Endothelial cell of umbilical vein (primary cell): ENCODE data around the gene OR2V1. TPM values are rescaled to one million over a fixed set of nuclear protein-coding genes. Genes with fewer than 3 reads are reported as not detected.

Experiments
- BruUV-seq: library from RNA; stranded (reverse); fragments of 400-500 nt; replicated peaks from 2 replicates; lab custom pipeline; 2021; lab: Mats Ljungman, UMichigan
- CTCF ChIA-PET: fragments of 300-600, 350-600 bp; sonication (Branson Sonifier 250); formaldehyde crosslinking; loops from one replicate; lab custom pipeline; 2021; ENCODE audit warnings: antibody characterized with exemption, inconsistent platforms; lab: Charles Lee
- POLR2A ChIA-PET: fragments of 300-600, 350-600 bp; sonication (Branson Sonifier 250); formaldehyde crosslinking; loops from one replicate; lab custom pipeline; 2021; ENCODE audit warnings: antibody characterized with exemption, inconsistent platforms; lab: Charles Lee
- DNase-seq: peaks from one replicate; pipeline ENCODE4 v3.0.0-alpha.2; 2011; ENCODE audit warnings: low read depth, low spot score
- FAIRE-seq: peaks from 2 replicates; lab custom pipeline; 2011; peaks lifted over from hg19 to GRCh38; lab: Jason Lieb, UNC
- H2AFZ ChIP-seq: 2 replicates; pipeline ENCODE4 v1.6.0; 2012; ENCODE audit warnings: low read depth, low read length, control low read depth, inconsistent platforms
- H3K27ac ChIP-seq: 2 replicates; pipeline ENCODE4 v1.5.1; 2011; ENCODE audit warnings: low read depth, mild to moderate bottlenecking, control low read depth, low read length, moderate library complexity; ENCODE audit not compliant: insufficient read depth
- H3K27me3 ChIP-seq, 2 experiments: 2 replicates each; pipeline versions ENCODE4 v1.6.0 to v1.6.1; 2011; ENCODE audit warnings: low read length in 2 of 2, mixed read lengths in 1 of 2; ENCODE audit not compliant: control insufficient read depth in 2 of 2, insufficient read depth in 2 of 2
- H3K36me3 ChIP-seq, 2 experiments: 2 replicates in 1 of 2; 3 replicates in 1 of 2; pipeline ENCODE4 v1.5.1; 2011; ENCODE audit warnings: low read length in 2 of 2, mild to moderate bottlenecking in 1 of 2, moderate library complexity in 1 of 2; ENCODE audit not compliant: control insufficient read depth in 2 of 2, insufficient read depth in 2 of 2; ENCODE audit errors: extremely low read depth in 1 of 2
- H3K4me1 ChIP-seq: 3 replicates; pipeline ENCODE4 v1.5.1; 2011; ENCODE audit warnings: mild to moderate bottlenecking, low read length; ENCODE audit not compliant: control insufficient read depth, insufficient read depth; ENCODE audit errors: extremely low read depth
- H3K4me2 ChIP-seq: 2 replicates; pipeline ENCODE4 v1.6.1; 2011; ENCODE audit warnings: low read length, control low read depth, mixed read lengths; ENCODE audit not compliant: insufficient read depth
- H3K4me3 ChIP-seq, 3 experiments: fragments of 200-600 bp in 1 of 3; sonication (generic), shearing (Covaris generic) in 1 of 3; replicated peaks in 1 of 3; 2 replicates each; pipeline ENCODE4 v1.5.1; 2011 to 2016; ENCODE audit warnings: control low read depth in 3 of 3, low read length in 3 of 3, mild to moderate bottlenecking in 2 of 3, inconsistent platforms in 1 of 3, low read depth in 1 of 3, moderate library complexity in 1 of 3; ENCODE audit not compliant: insufficient read depth in 1 of 3
- H3K79me2 ChIP-seq: 2 replicates; pipeline ENCODE4 v1.6.0; 2012; ENCODE audit warnings: low read length, inconsistent platforms; ENCODE audit not compliant: control insufficient read depth, insufficient read depth
- H3K9ac ChIP-seq: replicated peaks from 2 replicates; pipeline ENCODE3; 2011; ENCODE audit warnings: low read length, control low read depth; ENCODE audit not compliant: insufficient read depth; ENCODE audit errors: extremely low read depth
- H3K9me1 ChIP-seq: replicated peaks from 3 replicates; pipeline ENCODE4 v1.6.0; 2011; ENCODE audit warnings: mild to moderate bottlenecking, low read length; ENCODE audit not compliant: control insufficient read depth, insufficient read depth; ENCODE audit errors: extremely low read depth
- H3K9me3 ChIP-seq: replicated peaks from 2 replicates; pipeline ENCODE4 v1.5.1; 2012; ENCODE audit warnings: low read length, inconsistent platforms; ENCODE audit not compliant: control insufficient read depth, insufficient read depth
- H4K20me1 ChIP-seq: replicated peaks from 2 replicates; pipeline ENCODE3; 2011; ENCODE audit warnings: mild to moderate bottlenecking, low read length; ENCODE audit not compliant: control insufficient read depth, insufficient read depth; ENCODE audit errors: extremely low read depth
- FOS ChIP-seq: IDR thresholded peaks from 2 replicates; pipeline ENCODE4 v1.6.1; 2011; ENCODE audit warnings: mild to moderate bottlenecking, low read length, moderate library complexity, borderline replicate concordance; ENCODE audit not compliant: insufficient read depth
- GATA2 ChIP-seq: IDR thresholded peaks from 2 replicates; pipeline ENCODE4 v1.7.0; 2011; ENCODE audit warnings: low read depth, mild to moderate bottlenecking, moderate library complexity, mixed read lengths, low read length; ENCODE audit not compliant: insufficient read length, insufficient read depth
- JUN ChIP-seq: IDR thresholded peaks from 2 replicates; pipeline ENCODE4 v1.6.1; 2011; ENCODE audit warnings: borderline replicate concordance, low read depth; ENCODE audit not compliant: insufficient read length, insufficient read depth
- MYC ChIP-seq: IDR thresholded peaks from one replicate; pipeline ENCODE4 v1.6.1; 2011; ENCODE audit warnings: mild to moderate bottlenecking, low read depth, low read length
- POLR2AphosphoS5 ChIP-seq: IDR thresholded peaks from 2 replicates; pipeline ENCODE4 v1.6.1; 2012; ENCODE audit warnings: low read depth, mild to moderate bottlenecking, control low read depth, low read length, moderate library complexity; ENCODE audit not compliant: insufficient read depth
- dilution Hi-C: fragments of 300-500 bp; cut with MboI; formaldehyde crosslinking; loops from one replicate; pipeline ENCODE4 v1.15.0; 2019; ENCODE audit warnings: low sequenced_read_pairs; ENCODE audit not compliant: extremely low pct_ligation_motif_present
- intact Hi-C: fragments of 100-400 bp; cut with micrococcal nuclease; formaldehyde crosslinking; loops from one replicate; pipeline ENCODE4 v1.10.0; 2022
- polyA plus RNA-seq, 4 experiments: library from polyadenylated mRNA; depleted of rRNA in 3 of 4; stranded (reverse) in 3 of 4; unstranded in 1 of 4; fragments of >200 nt; gene quantifications; 2 replicates each; pipeline versions ENCODE4 v1.2.1 to v1.2.3, GENCODE V29; 2011 to 2012; ENCODE audit warnings: missing spikeins in 1 of 4
- total RNA-seq: library from RNA; stranded (reverse); gene quantifications from 2 replicates; pipeline ENCODE4 v1.2.3, GENCODE V29; 2021
- TF ChIP-seq, protein P1 (sequence below), 2 donors: IDR thresholded peaks; 1 replicate in 1 of 2; 2 replicates in 1 of 2; pipeline ENCODE4 v1.5.1; 2011; ENCODE audit warnings: low read length in 2 of 2, mild to moderate bottlenecking in 2 of 2, moderate library complexity in 2 of 2, control low read depth in 1 of 2, inconsistent platforms in 1 of 2, low read depth in 1 of 2; ENCODE audit not compliant: insufficient read depth in 1 of 2; ENCODE audit errors: extremely low read depth in 1 of 2

The OR2V1 gene
- total and polyA plus RNA-seq, 2 donors (not counting 3 experiments of a cell fraction or from before 2014, with no cell fraction given), result not detected

GRCh38 chr5:181124526-181124925 is 6.4 kb downstream of the OR2V1 start:
- H4K20me1 ChIP-seq, result no peaks in the 10 kb centered on the region
- H3K27ac ChIP-seq, result no peak overlapping the region
- no peaks in the 10 kb centered on the region for H3K79me2 ChIP-seq
- no peaks in the 10 kb centered on the region for H3K4me1 ChIP-seq
- dilution Hi-C loops, result no loop called here
- no peak for TF ChIP-seq FOS
- TF ChIP-seq MYC, result no peak
- no peak for TF ChIP-seq POLR2AphosphoS5
- H3K4me2 ChIP-seq, result no peak overlapping the region
- H3K9me1 ChIP-seq, result no peaks in the 10 kb centered on the region
- no peak for FAIRE-seq
- CTCF ChIA-PET, result no interaction called here
- POLR2A ChIA-PET, result no interaction called here
- no peaks in the 10 kb centered on the region for H3K36me3 ChIP-seq
- H3K9ac ChIP-seq, result no peak overlapping the region
- no peaks in the 10 kb centered on the region for H3K27me3 ChIP-seq
- DNase-seq, result no peak
- no TSS peak for BruUV-seq
- no peak overlapping the region for H2AFZ ChIP-seq
- H3K9me3 ChIP-seq, result no peaks in the 10 kb centered on the region
- no peak overlapping the region for H3K4me3 ChIP-seq
- intact Hi-C loops, result no loop called here

DNA sequence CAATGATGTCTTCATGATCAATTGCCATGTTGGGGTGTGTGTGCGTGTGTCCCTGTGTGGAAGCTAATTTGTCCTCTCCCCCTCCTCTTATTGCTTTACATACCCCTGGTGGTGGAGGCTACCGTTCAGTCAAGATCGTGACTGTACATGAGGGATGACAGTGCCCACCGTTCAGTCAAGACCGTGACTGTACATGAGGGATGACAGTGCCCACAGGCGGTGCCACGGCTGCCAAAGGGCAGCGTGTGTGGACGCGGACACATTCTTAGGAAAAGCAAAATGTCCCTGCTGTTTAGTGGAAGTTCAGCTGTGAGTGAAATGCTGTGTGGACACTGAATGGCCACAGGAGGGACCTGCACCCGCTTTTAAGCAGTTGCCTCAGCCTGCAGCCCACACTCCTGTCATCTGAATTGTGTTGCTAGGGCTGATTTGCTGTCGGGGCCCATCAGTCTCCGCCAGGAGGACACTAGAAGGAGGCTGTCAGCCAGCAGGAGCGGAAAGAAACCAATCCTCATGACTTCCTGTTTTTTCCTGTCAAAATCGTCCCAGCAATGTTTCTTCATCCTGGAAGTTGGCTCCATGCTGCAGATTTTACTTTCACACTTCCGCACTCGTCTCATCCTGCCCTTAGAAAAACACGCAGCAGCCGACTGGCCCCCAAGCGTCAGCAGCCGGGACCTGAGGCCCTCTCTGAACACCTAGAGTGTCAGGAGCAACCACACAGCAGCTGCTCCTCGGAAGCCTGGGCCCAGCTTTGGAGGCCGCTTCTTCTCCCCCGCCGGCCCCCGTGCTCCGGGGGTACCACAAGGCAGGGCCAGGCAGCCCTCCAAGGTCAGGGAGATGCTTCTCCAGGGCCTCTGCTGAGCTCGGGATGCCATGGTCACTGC is 9.1 kb downstream of the OR2V1 start:
- TF ChIP-seq, protein P1, sequence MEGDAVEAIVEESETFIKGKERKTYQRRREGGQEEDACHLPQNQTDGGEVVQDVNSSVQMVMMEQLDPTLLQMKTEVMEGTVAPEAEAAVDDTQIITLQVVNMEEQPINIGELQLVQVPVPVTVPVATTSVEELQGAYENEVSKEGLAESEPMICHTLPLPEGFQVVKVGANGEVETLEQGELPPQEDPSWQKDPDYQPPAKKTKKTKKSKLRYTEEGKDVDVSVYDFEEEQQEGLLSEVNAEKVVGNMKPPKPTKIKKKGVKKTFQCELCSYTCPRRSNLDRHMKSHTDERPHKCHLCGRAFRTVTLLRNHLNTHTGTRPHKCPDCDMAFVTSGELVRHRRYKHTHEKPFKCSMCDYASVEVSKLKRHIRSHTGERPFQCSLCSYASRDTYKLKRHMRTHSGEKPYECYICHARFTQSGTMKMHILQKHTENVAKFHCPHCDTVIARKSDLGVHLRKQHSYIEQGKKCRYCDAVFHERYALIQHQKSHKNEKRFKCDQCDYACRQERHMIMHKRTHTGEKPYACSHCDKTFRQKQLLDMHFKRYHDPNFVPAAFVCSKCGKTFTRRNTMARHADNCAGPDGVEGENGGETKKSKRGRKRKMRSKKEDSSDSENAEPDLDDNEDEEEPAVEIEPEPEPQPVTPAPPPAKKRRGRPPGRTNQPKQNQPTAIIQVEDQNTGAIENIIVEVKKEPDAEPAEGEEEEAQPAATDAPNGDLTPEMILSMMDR (IDR thresholded peaks at IDR 0.05; ENCODE audit: extremely low read depth in 1 of 2, insufficient read depth in 1 of 2, low read depth in 1 of 2, low read length in 2 of 2), result peak in 1 of 2 donors; percentile 24
- TF ChIP-seq POLR2AphosphoS5 (no peak), GATA2 (no peak), JUN (no peak), FOS (no peak)
- Histone ChIP-seq H2AFZ (peak overlapping the region; percentile 4), H3K9me1 (no peaks in the 10 kb centered on the region), H3K27ac (no peak overlapping the region), H4K20me1 (no peaks in the 10 kb centered on the region), H3K27me3 (peaks cover 0 to 2% of the 10 kb centered on the region in 2 experiments), H3K4me3 (no peak overlapping the region), H3K79me2 (no peaks in the 10 kb centered on the region), H3K9me3 (no peaks in the 10 kb centered on the region), H3K4me2 (no peak overlapping the region), H3K9ac (no peak overlapping the region), H3K36me3 (no peaks in the 10 kb centered on the region), H3K4me1 (no peaks in the 10 kb centered on the region)
- FAIRE-seq (no peak), DNase-seq (peak; percentile 29)
- ChIA-PET CTCF (interaction anchor here (0.6 kb wide), 1 partner anchor 337 kb away, joined by 4 read pairs; no protein-coding TSS in a partner anchor), POLR2A (no interaction called here)
- dilution Hi-C loops (no loop called here), intact Hi-C loops (no loop called here)
- BruUV-seq, result no TSS peak
